ENCODE results near the gene SNORC.

- TF ChIP-seq CTCF (conservative IDR thresholded peaks at IDR 0.05 in 1 of 2, IDR thresholded peaks at IDR 0.05 in 1 of 2; ENCODE audit: extremely low read depth in 1 of 2, insufficient read depth in 1 of 2, low read depth in 1 of 2, low read length in 2 of 2) (no peak), EZH2 (IDR thresholded peaks at IDR 0.05; ENCODE audit: borderline replicate concordance, low read length) (no peak)
These were observed 14.6 kb downstream of the SNORC start for GRCh38 chr2:232884549-232885263.
